Measurements from ENCODE around the gene FNDC1.

FNDC1 gene

DNA sequence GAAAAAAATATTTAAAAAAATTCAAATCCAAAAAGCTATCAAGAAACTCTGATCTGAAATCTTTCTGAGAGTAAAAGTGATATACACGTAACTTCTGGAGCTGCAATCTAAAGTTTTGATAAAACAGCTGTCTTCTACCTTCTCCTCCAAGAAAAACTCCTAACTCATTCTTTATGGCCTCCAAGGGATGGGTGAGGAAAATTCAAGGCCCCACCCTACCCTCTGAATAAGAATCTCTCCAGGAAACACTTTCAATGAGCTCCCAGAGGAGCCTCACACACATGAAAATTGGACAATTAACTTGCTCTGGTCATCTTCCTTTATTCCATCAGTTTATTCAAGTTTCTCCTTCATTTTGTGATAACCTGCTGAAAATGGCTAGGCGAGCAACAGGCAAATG is 93.4 kb downstream of the FNDC1 start:
- Histone ChIP-seq H3K4me2 (ENCODE audit: low read length) (no peak overlapping the region), H3K4me1 (ENCODE audit: control insufficient read depth, low read length) (0 out of 2 replicates have a peak, but pooled peaks cover 5% of the 10 kb centered on the region), H4K20me1 (ENCODE audit: control insufficient read depth, insufficient read depth, low read depth, low read length) (no peaks in the 10 kb centered on the region), H3K36me3 (ENCODE audit: control insufficient read depth, low read length) (no peaks in the 10 kb centered on the region), H3K27ac (ENCODE audit: low read depth, low read length) (no peak overlapping the region), H3K4me3 (ENCODE audit: low read length) (no peak overlapping the region), H3K9me3 (ENCODE audit: control insufficient read depth, insufficient read depth, low read length) (no peaks in the 10 kb centered on the region), H3K9me2 (replicated peaks; ENCODE audit: control insufficient read depth, low read length) (no peaks in the 10 kb centered on the region), H3K79me2 (ENCODE audit: control insufficient read depth, low read length) (no peaks in the 10 kb centered on the region), H3F3A (ENCODE audit: control insufficient read depth, insufficient read depth) (no peaks in the 10 kb centered on the region), H3K27me3 (ENCODE audit: control insufficient read depth, low read length) (no peaks in the 10 kb centered on the region)
- TF ChIP-seq, protein P1, sequence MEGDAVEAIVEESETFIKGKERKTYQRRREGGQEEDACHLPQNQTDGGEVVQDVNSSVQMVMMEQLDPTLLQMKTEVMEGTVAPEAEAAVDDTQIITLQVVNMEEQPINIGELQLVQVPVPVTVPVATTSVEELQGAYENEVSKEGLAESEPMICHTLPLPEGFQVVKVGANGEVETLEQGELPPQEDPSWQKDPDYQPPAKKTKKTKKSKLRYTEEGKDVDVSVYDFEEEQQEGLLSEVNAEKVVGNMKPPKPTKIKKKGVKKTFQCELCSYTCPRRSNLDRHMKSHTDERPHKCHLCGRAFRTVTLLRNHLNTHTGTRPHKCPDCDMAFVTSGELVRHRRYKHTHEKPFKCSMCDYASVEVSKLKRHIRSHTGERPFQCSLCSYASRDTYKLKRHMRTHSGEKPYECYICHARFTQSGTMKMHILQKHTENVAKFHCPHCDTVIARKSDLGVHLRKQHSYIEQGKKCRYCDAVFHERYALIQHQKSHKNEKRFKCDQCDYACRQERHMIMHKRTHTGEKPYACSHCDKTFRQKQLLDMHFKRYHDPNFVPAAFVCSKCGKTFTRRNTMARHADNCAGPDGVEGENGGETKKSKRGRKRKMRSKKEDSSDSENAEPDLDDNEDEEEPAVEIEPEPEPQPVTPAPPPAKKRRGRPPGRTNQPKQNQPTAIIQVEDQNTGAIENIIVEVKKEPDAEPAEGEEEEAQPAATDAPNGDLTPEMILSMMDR (IDR thresholded peaks at IDR 0.05; ENCODE audit: low read depth, low read length, poor library complexity, severe bottlenecking): no peak
- TF ChIP-seq EZH2phosphoT487 (IDR thresholded peaks at IDR 0.05; ENCODE audit: borderline replicate concordance, low read length): no peak

DNA sequence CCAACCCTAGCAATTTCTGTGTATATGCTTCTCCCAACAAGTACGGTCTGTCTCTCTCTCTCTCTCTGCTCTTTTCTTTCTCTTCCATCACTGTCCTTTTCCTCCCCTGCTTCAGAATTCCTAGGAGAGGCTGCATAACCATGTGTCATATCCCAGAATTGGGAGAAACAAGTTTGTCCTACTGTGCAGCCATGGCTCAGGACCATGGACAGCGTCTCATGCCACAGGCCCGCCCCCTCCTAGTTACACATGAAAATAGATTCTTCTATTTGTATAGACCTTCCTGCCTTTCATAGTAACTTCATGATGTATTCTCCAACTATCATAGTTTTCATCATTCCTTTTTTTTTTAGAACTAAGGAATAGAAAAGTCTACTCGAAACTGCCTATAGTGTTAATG is 98.0 kb downstream of the FNDC1 start:
- Histone ChIP-seq H4K20me1 (ENCODE audit: control insufficient read depth, insufficient read depth, low read depth, low read length) (no peaks in the 10 kb centered on the region), H3K9me2 (replicated peaks; ENCODE audit: control insufficient read depth, low read length) (no peaks in the 10 kb centered on the region), H3K79me2 (ENCODE audit: control insufficient read depth, low read length) (no peaks in the 10 kb centered on the region), H3K9me3 (ENCODE audit: control insufficient read depth, insufficient read depth, low read length) (no peaks in the 10 kb centered on the region), H3K4me3 (ENCODE audit: low read length) (no peak overlapping the region), H3F3A (ENCODE audit: control insufficient read depth, insufficient read depth) (no peaks in the 10 kb centered on the region), H3K27ac (ENCODE audit: low read depth, low read length) (no peak overlapping the region), H3K4me1 (ENCODE audit: control insufficient read depth, low read length) (no peaks in the 10 kb centered on the region), H3K27me3 (ENCODE audit: control insufficient read depth, low read length) (no peaks in the 10 kb centered on the region), H3K36me3 (ENCODE audit: control insufficient read depth, low read length) (no peaks in the 10 kb centered on the region), H3K4me2 (ENCODE audit: low read length) (no peak overlapping the region)
- TF ChIP-seq, protein P1 (IDR thresholded peaks at IDR 0.05; ENCODE audit: low read depth, low read length, poor library complexity, severe bottlenecking): no peak
- TF ChIP-seq EZH2phosphoT487 (IDR thresholded peaks at IDR 0.05; ENCODE audit: borderline replicate concordance, low read length): no peak

DNA sequence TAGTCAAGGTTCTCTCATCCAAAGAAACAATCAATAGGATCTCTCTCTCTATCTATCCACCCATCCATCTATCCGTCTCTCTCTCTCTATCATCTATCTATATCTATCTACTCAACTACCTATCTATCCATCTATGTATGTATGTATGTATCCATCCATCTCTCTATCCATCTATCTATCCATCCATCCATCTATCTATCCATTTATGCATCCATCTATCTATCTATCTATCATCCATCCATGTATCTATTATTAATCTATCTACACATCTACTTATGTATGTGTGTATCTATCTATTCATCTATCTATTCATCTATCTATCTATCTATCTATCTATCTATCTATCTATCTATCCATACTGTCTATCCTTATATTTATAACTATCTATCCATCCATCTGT is 99.3 kb downstream of the FNDC1 start:
- Histone ChIP-seq H3K4me1 (ENCODE audit: control insufficient read depth, low read length) (no peaks in the 10 kb centered on the region), H3K36me3 (ENCODE audit: control insufficient read depth, low read length) (no peaks in the 10 kb centered on the region), H3K4me3 (ENCODE audit: low read length) (no peak overlapping the region), H3K4me2 (ENCODE audit: low read length) (no peak overlapping the region), H3K9me2 (replicated peaks; ENCODE audit: control insufficient read depth, low read length) (no peaks in the 10 kb centered on the region), H3K27me3 (ENCODE audit: control insufficient read depth, low read length) (no peaks in the 10 kb centered on the region), H4K20me1 (ENCODE audit: control insufficient read depth, insufficient read depth, low read depth, low read length) (no peaks in the 10 kb centered on the region), H3K9me3 (ENCODE audit: control insufficient read depth, insufficient read depth, low read length) (no peaks in the 10 kb centered on the region), H3K79me2 (ENCODE audit: control insufficient read depth, low read length) (no peaks in the 10 kb centered on the region), H3K27ac (ENCODE audit: low read depth, low read length) (no peak overlapping the region), H3F3A (ENCODE audit: control insufficient read depth, insufficient read depth) (no peaks in the 10 kb centered on the region)
- no peak for TF ChIP-seq EZH2phosphoT487 (IDR thresholded peaks at IDR 0.05; ENCODE audit: borderline replicate concordance, low read length)
- TF ChIP-seq, protein P1 (IDR thresholded peaks at IDR 0.05; ENCODE audit: low read depth, low read length, poor library complexity, severe bottlenecking): no peak

DNA sequence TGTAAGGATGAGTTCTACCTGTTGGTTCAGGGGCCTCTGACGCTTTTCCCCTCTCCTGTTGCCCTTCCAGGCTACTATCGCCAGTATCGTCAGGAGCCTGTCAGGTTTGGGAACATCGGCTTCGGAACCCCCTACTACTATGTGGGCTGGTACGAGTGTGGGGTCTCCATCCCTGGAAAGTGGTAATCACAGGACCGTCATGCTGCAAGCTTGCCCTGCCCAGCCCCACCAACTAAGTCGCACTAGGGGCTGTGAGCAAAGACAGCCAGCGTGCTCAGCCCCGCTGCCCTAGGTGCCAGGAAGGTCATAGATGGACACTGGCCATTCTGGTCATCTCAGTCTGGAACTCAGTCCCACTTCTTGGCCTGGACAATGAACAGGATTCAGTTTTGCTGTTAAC is 102.1 kb downstream of the FNDC1 start:
- H3F3A ChIP-seq (ENCODE audit: control insufficient read depth, insufficient read depth): no peaks in the 10 kb centered on the region
- H3K4me1 ChIP-seq (ENCODE audit: control insufficient read depth, low read length): no peaks in the 10 kb centered on the region
- no peak overlapping the region for H3K4me3 ChIP-seq (ENCODE audit: low read length)
- H3K27ac ChIP-seq (ENCODE audit: low read depth, low read length): no peak overlapping the region
- no peaks in the 10 kb centered on the region for H3K36me3 ChIP-seq (ENCODE audit: control insufficient read depth, low read length)
- no peaks in the 10 kb centered on the region for H3K27me3 ChIP-seq (ENCODE audit: control insufficient read depth, low read length)
- H3K79me2 ChIP-seq (ENCODE audit: control insufficient read depth, low read length): no peaks in the 10 kb centered on the region
- TF ChIP-seq EZH2phosphoT487 (IDR thresholded peaks at IDR 0.05; ENCODE audit: borderline replicate concordance, low read length): no peak
- TF ChIP-seq, protein P1 (IDR thresholded peaks at IDR 0.05; ENCODE audit: low read depth, low read length, poor library complexity, severe bottlenecking): no peak
- no peaks in the 10 kb centered on the region for H4K20me1 ChIP-seq (ENCODE audit: control insufficient read depth, insufficient read depth, low read depth, low read length)
- no peak overlapping the region for H3K4me2 ChIP-seq (ENCODE audit: low read length)
- H3K9me3 ChIP-seq (ENCODE audit: control insufficient read depth, insufficient read depth, low read length): no peaks in the 10 kb centered on the region
- H3K9me2 ChIP-seq (replicated peaks; ENCODE audit: control insufficient read depth, low read length): no peaks in the 10 kb centered on the region
